Stimulated activated CD8-positive, alpha-beta memory T cell treated with anti-CD3 and anti-CD28 coated beads, Interleukin-4, amount 100 ng/mL, for 1 hour (primary cell): ENCODE data around the gene RANGRF.
"Not testable (repeated sequence)": the region's sequence is repeated elsewhere in the genome, so short reads cannot be mapped to it uniquely, and the experiment has no call there.

ENCODE experiments used
- DNase-seq, 2 donors: peaks; one replicate each; pipeline ENCODE4 v3.0.0-alpha.2; 2020; ENCODE audit warnings: low read depth in 2 of 2, low spot score in 1 of 2

RANGRF gene, protein sequence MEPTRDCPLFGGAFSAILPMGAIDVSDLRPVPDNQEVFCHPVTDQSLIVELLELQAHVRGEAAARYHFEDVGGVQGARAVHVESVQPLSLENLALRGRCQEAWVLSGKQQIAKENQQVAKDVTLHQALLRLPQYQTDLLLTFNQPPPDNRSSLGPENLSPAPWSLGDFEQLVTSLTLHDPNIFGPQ

DNA sequence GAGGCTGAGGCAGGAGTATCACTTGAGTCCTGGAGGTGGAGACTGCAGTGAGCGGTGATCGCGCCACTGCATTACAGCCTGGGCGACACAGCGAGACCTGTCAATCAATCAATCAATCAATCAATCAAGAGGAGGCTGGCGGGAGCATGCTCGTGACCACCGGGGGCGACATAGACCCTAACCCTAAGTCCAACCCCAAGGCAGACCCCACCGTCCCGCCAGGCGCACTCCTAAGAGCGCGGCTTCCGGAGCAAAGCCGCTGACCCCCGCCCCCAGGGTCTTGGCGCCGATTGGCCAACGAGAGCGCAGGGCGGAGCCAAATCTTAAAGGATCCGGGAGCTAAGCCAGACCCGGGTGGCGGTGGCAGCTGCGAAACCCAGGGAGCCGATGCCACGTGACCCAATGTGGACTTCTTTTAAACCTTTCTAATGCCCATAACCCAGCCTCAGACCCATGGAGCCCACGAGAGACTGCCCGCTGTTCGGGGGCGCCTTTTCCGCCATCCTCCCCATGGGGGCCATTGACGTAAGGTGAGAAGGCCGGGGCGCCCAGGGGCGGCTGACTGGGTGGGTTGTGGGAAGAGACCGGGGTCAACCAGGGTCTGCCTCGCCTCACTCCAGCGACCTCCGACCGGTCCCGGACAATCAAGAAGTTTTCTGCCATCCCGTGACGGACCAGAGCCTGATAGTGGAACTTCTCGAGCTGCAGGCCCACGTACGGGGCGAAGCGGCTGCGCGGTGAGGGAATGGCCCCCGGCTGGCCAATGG lies at the start of gene RANGRF:
TSS of gene RANGRF (plus strand) at position 335 of the 767 bp plus-strand sequence. CDS start at position 454, 119 bp downstream.
- peak; percentile 50 to 68 for DNase-seq

DNA sequence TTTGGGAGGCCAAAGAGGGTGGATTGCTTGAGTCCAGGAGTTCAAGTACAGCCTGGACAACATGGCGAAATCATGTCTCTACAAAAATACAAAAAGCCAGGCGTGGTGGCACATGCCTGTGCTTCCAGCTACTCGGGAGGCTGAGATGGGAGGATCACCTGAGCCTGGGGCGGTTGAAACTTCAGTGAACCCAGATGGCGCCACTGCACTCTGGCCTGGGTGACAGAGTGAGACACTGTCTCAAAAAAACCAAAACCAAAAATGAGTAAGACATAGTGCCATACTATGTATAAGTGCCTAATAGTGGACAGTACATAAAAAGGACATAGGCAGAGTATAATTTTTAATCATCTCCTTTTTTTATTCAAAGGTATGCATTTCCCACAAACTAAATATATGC lies 44.6 kb upstream of the RANGRF start:
- no peak for DNase-seq

DNA sequence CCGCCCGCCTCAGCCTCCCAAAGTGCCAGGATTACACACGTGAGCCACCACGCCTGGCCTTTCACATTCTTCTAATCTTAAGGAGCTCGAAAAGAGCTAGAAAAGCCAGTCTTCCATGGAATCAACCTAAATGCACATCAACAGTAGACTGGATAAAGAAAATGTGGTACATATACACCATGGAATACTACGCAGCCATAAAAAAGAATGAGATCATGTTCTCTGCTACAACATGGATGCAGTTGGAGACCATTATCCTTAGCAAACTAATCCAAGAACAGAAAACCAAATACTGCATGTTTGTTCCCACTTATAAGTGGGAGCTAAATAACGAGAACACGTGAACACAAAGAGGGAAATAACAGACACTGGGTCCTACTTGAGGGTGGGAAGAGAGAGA lies 43.7 kb upstream of the RANGRF start:
- DNase-seq = no peak

DNA sequence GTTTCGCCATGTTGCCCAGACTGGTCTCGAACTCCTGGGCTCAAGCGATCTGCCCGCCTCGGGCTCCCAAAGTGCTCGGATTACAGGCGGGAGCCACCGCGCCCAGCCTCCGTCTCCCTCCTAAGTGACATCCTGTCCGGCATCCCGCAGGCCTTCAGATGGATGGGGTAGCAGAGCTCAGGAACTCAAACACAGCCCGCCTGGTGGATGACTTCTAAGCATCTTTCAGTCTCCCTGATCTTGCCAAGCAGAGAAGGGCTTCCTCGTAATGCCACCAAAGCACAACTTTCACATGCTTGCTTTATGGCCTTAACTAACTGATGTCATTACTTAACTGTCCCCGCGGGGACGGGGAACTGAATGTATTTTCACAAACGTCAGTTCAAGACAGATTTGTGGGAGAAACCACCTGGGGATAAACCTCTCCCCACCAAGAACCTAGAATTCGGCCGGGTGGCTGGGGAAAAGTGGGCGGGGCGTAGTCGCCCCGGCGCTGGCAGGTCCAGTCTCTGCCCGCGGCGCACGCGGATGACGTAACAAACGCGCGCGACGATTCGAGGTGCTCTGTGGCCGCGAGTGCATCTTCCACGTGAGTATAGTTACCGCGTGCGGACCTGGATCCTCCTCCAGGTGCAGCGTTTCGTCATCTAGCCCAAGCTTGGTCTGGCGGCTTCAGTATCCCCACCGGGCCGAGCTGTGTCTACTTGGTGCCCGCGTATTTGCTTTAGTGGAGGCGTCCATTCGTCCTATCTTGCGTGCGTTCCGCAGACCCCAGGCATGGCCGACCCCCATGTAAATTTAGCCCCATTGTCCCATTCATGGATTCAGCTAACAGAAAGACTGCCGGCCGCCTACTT lies 39.5 kb upstream of the RANGRF start, which contains the start of gene PFAS:
TSS of gene PFAS (plus strand) at position 539 of the 857 bp plus-strand sequence. CDS start 4,649 bp downstream, outside the sequence.
- DNase-seq = peak; percentile 91 to 97

DNA sequence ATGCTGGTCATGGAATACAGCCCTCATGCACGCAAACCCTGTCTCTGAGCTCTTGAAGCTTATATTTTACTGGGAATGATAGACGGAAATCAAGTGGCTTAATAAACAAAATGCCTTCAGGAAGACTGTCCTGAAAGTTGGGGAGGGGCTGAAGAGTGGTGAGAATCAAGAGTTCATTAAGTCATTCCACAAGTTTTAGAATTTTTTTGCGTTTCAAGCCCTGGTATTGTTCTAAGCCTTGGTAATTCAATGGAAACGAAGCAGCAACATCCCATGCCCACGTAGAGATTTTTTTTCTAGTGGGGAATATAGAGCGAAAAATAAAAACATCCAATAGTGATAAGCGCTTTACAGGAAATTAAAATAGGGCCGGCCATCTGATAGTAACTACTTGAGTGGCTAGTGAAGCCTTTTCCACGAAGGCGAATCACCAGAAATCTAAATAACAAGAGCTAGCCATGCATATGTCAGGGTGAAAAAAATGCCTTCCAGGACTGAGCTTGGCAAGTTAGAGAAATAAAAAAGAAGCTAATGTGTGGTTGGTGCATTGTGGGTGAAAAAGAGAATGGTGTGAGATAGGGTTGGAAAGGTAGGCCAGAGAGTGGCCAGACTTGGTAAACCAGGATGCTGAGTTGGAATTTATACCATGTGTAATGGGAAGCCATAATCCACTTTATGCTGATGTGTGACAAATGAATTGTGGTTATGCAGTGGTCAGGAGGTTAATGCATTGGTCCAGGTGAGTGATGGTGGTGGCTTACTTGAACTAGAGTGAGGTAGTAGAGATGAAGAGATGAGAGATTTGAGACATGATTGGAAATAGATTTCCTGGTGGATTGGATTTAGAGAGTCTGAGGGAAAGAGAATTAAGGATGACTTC lies 38.6 kb upstream of the RANGRF start:
- DNase-seq = no peak

DNA sequence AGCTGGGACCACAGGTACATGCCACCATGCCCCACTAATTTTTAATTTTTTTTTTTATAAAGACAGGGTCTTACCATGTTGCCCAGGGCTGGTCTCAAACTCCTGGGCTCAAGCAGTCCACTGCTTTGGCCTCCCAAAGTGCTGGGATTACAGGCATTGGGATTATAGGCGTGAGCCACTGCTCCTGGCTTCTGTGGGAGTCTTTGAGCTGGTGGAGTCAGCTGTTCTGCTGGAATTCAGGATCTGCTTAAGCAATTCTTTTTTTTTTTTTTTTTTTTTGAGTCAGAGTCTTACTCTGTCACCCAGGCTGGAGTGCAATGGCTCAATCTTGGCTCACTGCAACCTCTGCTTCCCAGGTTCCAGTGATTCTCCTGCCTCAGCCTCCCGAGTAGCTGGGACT lies 37.1 kb upstream of the RANGRF start:
- DNase-seq = not testable (repeated sequence)

DNA sequence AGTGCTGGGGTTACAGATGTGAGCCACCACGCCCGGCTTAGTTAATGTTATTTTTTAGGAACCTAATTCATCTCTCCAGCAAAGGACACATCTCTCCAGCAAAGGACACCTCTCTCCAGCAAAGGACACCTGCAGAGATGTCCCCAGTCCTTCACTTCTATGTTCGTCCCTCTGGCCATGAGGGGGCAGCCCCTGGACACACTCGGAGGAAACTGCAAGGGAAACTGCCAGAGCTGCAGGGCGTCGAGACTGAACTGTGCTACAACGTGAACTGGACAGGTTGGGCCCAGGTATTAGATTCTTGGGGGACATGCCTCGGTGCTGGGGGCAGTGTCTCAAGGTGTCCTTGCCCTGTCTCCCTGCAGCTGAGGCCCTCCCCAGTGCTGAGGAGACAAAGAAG lies 34.7 kb upstream of the RANGRF start:
- DNase-seq = no peak

DNA sequence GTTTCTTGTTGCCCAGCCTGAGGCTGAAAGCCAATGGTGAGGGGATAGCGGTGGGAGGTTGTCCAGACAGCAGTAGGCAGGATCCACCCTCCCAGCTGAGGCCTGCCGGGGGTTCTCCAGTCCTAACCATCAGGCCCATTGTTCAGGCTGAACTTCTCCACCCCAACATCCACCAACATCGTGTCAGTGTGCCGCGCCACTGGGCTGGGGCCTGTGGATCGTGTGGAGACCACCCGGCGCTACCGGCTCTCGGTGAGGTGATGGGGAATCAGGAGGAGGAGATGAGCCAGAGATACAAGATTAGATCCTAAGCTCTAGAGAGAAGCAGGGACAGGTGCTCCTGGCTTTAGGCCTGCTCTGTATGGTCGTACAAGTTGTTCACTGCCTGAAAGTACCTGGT lies 33.6 kb upstream of the RANGRF start:
- DNase-seq = no peak

DNA sequence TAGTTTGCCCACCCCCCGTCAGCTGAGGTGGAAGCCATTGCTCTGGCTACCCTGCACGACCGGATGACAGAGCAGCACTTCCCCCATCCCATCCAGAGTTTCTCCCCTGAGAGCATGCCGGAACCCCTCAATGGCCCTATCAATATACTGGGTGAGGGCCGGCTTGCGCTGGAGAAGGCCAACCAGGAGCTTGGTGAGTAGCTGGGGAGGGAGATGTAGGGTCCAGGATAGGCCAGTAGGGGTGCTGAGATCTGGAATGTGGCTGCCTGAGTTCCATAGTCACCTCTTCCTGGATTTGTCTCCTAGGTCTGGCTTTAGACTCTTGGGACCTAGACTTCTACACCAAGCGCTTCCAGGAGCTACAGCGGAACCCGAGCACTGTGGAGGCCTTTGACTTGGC lies 33.0 kb upstream of the RANGRF start:
- DNase-seq = no peak

DNA sequence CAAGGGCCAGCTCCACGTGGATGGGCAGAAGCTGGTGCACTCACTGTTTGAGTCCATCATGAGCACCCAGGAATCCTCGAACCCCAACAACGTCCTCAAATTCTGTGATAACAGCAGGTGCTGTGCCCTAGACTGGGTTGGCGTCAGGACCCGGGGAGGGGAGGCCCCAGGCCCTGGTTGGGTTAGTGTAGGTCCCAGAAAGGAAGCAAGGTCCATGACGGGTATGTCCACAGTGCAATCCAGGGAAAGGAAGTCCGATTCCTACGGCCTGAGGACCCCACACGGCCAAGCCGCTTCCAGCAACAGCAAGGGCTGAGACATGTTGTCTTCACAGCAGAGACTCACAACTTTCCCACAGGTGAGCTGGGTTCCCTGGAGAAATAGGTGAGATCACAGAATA lies 32.2 kb upstream of the RANGRF start:
- no peak for DNase-seq

DNA sequence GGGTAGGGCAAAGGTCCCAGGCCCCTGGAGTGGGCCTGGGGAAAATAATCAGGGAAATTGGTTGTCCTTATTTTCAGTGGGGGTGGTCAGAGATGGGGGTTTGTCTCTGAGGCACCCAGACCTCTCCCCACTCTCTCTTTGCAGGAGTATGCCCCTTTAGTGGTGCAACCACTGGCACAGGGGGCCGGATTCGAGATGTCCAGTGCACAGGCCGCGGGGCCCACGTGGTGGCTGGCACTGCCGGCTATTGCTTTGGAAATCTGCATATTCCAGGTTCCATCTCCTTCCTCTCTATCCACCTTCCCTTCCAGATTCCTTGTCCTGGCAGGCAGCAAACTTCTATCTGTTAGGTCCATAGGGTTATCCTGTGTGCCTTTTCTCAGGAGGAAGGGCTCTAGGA lies 31.8 kb upstream of the RANGRF start:
- no peak for DNase-seq

DNA sequence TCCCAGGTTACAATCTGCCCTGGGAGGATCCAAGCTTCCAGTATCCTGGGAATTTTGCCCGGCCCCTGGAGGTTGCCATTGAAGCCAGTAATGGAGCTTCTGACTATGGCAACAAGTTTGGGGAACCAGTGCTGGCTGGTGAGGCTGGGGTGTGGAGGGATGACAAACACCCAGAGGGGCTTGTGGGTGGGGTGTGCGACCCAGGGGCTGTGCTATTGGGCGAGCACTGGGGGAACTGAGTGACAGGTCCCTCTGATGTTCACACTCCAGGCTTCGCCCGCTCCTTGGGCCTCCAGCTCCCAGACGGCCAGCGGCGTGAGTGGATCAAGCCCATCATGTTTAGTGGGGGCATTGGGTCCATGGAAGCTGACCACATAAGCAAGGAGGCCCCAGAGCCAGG lies 30.7 kb upstream of the RANGRF start:
- DNase-seq = no peak

DNA sequence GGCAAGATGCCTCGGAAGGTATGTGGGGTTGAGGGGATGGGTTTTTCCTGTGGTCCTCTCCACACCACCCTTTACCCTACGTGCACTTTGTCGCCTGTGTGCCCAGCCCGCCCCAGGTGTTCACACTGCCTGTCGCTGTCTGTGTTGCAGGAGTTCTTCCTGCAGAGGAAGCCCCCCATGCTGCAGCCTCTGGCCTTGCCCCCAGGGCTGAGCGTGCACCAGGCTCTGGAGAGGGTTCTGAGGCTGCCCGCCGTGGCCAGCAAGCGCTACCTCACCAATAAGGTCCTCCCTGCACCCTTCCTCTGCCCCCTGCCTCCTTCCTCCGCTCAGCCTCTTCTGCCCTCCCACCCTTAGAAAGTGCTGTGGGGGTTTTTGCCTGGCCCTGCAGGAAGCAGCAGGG lies 24.1 kb upstream of the RANGRF start:
- no peak for DNase-seq

DNA sequence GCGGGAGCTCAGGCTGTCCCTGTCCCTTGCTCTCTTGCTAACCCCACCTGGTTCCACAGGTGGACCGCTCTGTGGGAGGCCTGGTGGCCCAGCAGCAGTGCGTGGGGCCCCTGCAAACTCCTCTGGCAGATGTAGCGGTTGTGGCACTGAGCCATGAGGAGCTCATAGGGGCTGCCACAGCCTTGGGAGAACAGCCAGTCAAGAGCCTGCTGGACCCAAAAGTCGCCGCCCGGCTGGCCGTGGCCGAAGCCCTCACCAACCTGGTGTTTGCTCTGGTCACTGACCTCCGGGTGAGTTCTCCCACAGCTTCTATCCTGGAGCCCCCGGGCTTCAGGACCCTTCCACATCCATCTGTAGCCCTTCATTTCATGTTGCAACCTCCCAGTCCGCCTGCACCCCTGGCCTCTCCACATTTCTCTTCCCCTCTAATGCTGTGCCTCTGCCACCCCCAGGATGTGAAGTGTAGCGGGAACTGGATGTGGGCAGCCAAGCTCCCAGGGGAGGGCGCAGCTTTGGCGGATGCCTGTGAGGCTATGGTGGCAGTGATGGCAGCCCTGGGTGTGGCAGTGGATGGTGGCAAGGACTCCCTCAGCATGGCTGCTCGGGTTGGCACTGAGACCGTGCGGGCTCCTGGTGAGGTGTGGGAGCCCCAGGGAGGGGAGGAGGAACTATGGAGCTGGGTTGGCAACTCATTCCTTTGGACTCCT lies 23.5 kb upstream of the RANGRF start:
- DNase-seq = no peak

DNA sequence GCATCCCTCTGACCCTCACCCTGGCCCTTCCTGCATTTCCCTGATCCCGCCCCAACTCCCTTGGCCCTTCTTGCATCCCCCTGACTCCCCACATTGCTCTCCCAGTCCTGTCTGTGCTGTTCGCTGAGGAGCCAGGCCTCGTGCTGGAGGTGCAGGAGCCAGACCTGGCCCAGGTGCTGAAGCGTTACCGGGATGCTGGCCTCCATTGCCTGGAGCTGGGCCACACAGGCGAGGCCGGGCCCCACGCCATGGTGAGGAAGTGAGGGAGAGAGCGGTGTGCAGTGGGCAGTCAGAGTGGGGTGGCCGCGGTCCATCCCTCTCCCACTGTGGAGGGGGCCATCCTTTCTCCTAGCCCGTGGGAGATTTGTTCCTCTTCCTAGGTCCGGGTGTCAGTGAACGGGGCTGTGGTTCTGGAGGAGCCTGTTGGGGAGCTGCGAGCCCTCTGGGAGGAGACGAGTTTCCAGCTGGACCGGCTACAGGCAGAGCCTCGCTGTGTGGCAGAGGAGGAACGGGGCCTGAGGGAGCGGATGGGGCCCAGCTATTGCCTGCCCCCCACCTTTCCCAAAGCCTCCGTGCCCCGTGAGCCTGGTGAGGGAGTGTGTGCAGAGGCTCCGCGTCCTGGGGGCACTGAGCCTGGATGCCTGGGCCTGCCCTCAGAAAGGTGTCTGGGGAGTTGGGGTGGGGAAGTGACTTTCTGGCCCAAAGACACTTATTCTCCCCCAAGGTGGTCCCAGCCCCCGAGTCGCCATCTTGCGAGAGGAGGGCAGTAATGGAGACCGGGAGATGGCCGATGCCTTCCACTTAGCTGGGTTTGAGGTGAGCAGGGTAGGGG lies 21.6 kb upstream of the RANGRF start:
- no peak for DNase-seq

DNA sequence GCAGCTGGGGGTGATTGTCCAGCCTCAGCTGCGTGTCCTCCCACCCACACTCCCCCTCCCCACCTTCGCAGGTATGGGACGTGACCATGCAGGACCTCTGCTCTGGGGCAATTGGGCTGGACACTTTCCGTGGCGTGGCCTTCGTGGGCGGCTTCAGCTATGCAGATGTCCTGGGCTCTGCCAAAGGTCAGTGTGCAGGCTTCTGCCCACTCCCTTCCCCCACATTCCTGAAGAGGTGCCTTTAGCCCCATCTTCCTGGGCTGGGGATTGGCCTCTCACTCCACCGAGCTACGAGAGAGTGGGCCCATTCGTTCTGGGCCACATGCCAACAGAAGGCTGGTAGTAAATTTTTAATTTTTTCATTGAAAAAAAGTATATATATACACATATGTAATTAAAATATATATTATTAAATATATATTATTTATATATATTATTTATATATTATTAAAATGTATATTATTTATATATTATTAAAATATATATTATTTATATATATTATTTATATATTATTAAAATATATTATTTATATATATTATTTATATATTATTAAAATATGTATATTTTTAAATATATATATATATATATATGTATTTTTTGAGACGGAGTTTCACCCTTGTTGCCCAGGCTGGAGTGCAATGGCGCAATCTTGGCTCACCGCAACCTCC lies 20.9 kb upstream of the RANGRF start:
- DNase-seq = no peak

DNA sequence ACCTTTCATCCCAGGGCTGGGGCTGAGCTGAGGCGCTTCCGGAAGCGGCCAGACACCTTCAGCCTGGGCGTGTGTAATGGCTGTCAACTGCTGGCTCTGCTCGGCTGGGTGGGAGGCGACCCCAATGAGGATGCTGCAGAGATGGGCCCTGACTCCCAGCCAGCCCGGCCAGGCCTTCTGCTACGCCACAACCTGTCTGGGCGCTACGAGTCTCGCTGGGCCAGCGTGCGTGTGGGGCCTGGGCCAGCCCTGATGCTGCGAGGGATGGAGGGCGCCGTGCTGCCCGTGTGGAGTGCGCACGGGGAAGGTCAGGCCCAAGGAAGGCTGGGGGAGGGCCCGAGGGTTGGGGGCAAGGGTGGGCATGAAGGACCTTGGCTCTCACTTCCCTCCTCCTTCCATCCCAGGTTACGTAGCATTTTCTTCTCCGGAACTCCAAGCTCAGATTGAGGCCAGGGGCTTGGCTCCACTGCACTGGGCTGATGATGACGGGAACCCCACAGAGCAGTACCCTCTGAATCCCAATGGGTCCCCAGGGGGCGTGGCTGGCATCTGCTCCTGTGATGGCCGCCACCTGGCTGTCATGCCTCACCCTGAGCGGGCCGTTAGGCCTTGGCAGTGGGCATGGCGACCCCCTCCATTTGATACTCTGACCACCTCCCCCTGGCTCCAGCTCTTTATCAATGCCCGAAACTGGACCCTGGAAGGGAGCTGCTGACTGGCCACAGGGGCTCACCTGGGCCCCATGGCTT lies 19.7 kb upstream of the RANGRF start:
- no peak for DNase-seq

DNA sequence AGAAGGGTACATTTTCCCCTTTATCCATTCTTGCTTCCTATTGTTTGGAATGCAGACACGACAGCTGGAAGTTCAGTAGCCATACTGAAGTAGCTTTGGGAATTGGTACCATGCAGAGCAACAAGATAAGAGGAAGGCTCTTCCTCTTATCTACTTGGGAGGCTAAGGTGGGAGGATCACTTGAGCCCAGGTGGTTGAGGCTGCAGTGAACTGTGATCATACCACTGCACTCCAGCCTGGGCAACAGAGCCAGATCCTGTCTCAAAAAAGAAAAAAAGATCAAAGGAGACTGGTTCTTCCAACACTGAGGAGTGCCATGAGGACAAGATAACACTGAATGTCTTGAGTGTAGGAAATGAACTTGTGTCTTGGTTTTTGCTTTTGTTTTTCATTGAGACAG lies 16.0 kb upstream of the RANGRF start:
- DNase-seq = no peak
